GM19467 (cell line): ENCODE measurements around the gene DLEC1.
"Not testable (repeated sequence)": the region's sequence is repeated elsewhere in the genome, so short reads cannot be mapped to it uniquely, and the experiment has no call there.

Source experiments
- ATAC-seq: cut with Tn5 transposase; IDR thresholded peaks from one replicate; pipeline ENCODE4 v1.9.1; 2021; ENCODE audit warnings: mild to moderate bottlenecking, moderate library complexity; ENCODE audit not compliant: unreplicated experiment

DLEC1 gene

GRCh38 chr3:38119821-38120692 is 81.0 kb downstream of the DLEC1 start:
- no peak for ATAC-seq

GRCh38 chr3:38120693-38121450 is 81.9 kb downstream of the DLEC1 start:
- no peak for ATAC-seq

- no peak for ATAC-seq
These were observed 82.4 kb downstream of the DLEC1 start for GRCh38 chr3:38121451-38121831.

GRCh38 chr3:38121832-38122461 is 82.9 kb downstream of the DLEC1 start:
- no peak for ATAC-seq

GRCh38 chr3:38122712-38123290 is 83.8 kb downstream of the DLEC1 start:
- ATAC-seq: no peak

- ATAC-seq: no peak
These were observed 85.5 kb downstream of the DLEC1 start for GRCh38 chr3:38124324-38125122.

- ATAC-seq: no peak
These were observed 86.5 kb downstream of the DLEC1 start for GRCh38 chr3:38125305-38126120.

- ATAC-seq: no peak
These were observed 87.3 kb downstream of the DLEC1 start for GRCh38 chr3:38126121-38126892.

GRCh38 chr3:38127611-38128302 is 88.7 kb downstream of the DLEC1 start:
- ATAC-seq: no peak

GRCh38 chr3:38128303-38128655 is 89.3 kb downstream of the DLEC1 start:
- no peak for ATAC-seq

- no peak for ATAC-seq
These were observed 90.0 kb downstream of the DLEC1 start for GRCh38 chr3:38129058-38129457.

- ATAC-seq: no peak
These were observed 91.6 kb downstream of the DLEC1 start for GRCh38 chr3:38130631-38131065.

GRCh38 chr3:38131621-38132369 is 92.8 kb downstream of the DLEC1 start:
- ATAC-seq: no peak

GRCh38 chr3:38133209-38133556 is 94.2 kb downstream of the DLEC1 start:
- ATAC-seq: no peak

- no peak for ATAC-seq
These were observed 94.8 kb downstream of the DLEC1 start for GRCh38 chr3:38133557-38134405.

GRCh38 chr3:38134517-38135143 is 95.6 kb downstream of the DLEC1 start:
- not testable (repeated sequence) for ATAC-seq
